Natural killer cell (primary cell): ENCODE measurements around the gene LRIT3. TPM values are rescaled to one million over a fixed set of nuclear protein-coding genes. Genes with fewer than 3 reads are reported as not detected.
"Not testable (repeated sequence)": the region's sequence is repeated elsewhere in the genome, so short reads cannot be mapped to it uniquely, and the experiment has no call there.

Source experiments
- ATAC-seq, 3 donors: fragments of 150-1000 bp in 2 of 3; fragments of 200-7000 bp in 1 of 3; cut with Tn5 transposase; 1 replicate in 1 of 3; 2 replicates in 2 of 3; pipeline ENCODE4 v1.10.0; 2021; ENCODE audit warnings: mild to moderate bottlenecking in 2 of 3, moderate library complexity in 2 of 3
- DNase-seq, 2 donors: peaks; one replicate each; pipeline versions ENCODE4 v3.0.0 to v3.0.0-alpha.2; 2013 to 2021; ENCODE audit warnings: mixed read lengths in 1 of 2
- H3K27ac ChIP-seq: one replicate; pipeline ENCODE4 v1.5.1; 2013; ENCODE audit warnings: mild to moderate bottlenecking, low read length
- H3K27me3 ChIP-seq: one replicate; pipeline ENCODE4 v1.6.1; 2013; ENCODE audit warnings: low read length; ENCODE audit not compliant: control insufficient read depth, insufficient read depth
- H3K36me3 ChIP-seq: one replicate; pipeline ENCODE4 v1.6.1; 2013; ENCODE audit warnings: low read length; ENCODE audit not compliant: control insufficient read depth, insufficient read depth
- H3K4me1 ChIP-seq: one replicate; pipeline ENCODE4 v1.6.1; 2013; ENCODE audit warnings: low read length; ENCODE audit not compliant: control insufficient read depth, insufficient read depth
- H3K4me3 ChIP-seq: one replicate; pipeline ENCODE4 v1.5.1; 2013; ENCODE audit warnings: low read length
- H3K9me3 ChIP-seq: one replicate; pipeline ENCODE4 v1.6.1; 2013; ENCODE audit warnings: low read length; ENCODE audit not compliant: control insufficient read depth, insufficient read depth
- H3K27ac Mint-ChIP-seq, 2 donors: one replicate each; pipeline ENCODE4 v1.8.0; 2022; ENCODE audit warnings: mild to moderate bottlenecking in 2 of 2, mixed read lengths in 2 of 2, moderate library complexity in 1 of 2
- H3K27me3 Mint-ChIP-seq, 2 donors: one replicate each; pipeline ENCODE4 v1.8.0; 2022; ENCODE audit warnings: low read depth in 2 of 2, mixed read lengths in 2 of 2
- H3K36me3 Mint-ChIP-seq: one replicate; pipeline ENCODE4 v1.8.0; 2022; ENCODE audit warnings: mixed read lengths
- H3K4me1 Mint-ChIP-seq, 2 donors: one replicate each; pipeline ENCODE4 v1.8.0; 2022; ENCODE audit warnings: mixed read lengths in 2 of 2
- H3K4me3 Mint-ChIP-seq: one replicate; pipeline ENCODE4 v1.8.0; 2022; ENCODE audit warnings: mild to moderate bottlenecking, moderate library complexity, mixed read lengths
- H3K9me3 Mint-ChIP-seq, 2 donors: one replicate each; pipeline ENCODE4 v1.8.0; 2022; ENCODE audit warnings: mixed read lengths in 2 of 2
- WGBS: methylation state at CpG from one replicate; pipeline ENCODE4 v1.1.7; 2013; ENCODE audit warnings: missing lambda C conversion rate; ENCODE audit not compliant: insufficient coverage; 5-methylcytosine and 5-hydroxymethylcytosine counted together
- intact Hi-C: fragments of 100-400 bp; cut with micrococcal nuclease; formaldehyde crosslinking; loops from one replicate; pipeline ENCODE4 v1.14.2; 2022
- total RNA-seq, 4 donors: library from RNA; stranded (reverse); fragments of 120-200 nt in 1 of 4; gene quantifications; one replicate each; pipeline versions ENCODE4 v1.2.3 to v1.2.4, GENCODE V29; 2013 to 2022
- TF ChIP-seq, protein P1 (sequence below): fragments of 200-600 bp; IDR thresholded peaks from one replicate; pipeline ENCODE4 v1.8.0; 2022; ENCODE audit warnings: antibody characterized with exemption

LRIT3 gene
- total RNA-seq, 3 donors from 2014 or later (not counting 1 experiment from before 2014, with no cell fraction given): 0.10 to 0.12 TPM; not detected in 1

DNA sequence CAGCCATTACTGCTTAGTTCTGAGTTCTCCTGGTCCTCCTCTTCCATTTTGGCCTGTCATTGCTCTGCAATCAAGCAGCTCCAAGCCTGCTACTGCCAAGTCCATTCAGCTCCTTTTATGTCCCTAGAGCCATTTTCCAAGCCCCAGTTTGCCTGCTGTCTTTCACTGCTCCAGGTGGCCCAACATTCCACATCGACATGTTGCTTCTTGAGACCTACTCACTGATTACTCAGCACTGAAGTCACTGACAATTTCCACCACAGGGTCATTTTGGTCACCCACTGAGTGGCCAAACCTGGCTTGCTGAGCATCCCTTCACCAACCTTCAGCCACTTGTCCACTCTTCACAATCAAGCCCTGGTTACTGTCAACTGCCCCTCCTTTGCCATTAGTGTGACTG is 27.2 kb downstream of the LRIT3 start:
- WGBS: 93% methylated on average over 1 of the region's 1 CpG
- TF ChIP-seq, protein P1, sequence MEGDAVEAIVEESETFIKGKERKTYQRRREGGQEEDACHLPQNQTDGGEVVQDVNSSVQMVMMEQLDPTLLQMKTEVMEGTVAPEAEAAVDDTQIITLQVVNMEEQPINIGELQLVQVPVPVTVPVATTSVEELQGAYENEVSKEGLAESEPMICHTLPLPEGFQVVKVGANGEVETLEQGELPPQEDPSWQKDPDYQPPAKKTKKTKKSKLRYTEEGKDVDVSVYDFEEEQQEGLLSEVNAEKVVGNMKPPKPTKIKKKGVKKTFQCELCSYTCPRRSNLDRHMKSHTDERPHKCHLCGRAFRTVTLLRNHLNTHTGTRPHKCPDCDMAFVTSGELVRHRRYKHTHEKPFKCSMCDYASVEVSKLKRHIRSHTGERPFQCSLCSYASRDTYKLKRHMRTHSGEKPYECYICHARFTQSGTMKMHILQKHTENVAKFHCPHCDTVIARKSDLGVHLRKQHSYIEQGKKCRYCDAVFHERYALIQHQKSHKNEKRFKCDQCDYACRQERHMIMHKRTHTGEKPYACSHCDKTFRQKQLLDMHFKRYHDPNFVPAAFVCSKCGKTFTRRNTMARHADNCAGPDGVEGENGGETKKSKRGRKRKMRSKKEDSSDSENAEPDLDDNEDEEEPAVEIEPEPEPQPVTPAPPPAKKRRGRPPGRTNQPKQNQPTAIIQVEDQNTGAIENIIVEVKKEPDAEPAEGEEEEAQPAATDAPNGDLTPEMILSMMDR: no peak
- H3K9me3 Mint-ChIP-seq: no peaks in the 10 kb centered on the region
- no peak for ATAC-seq
- intact Hi-C loops: no loop called here
- no peak overlapping the region for H3K27ac ChIP-seq
- H3K27me3 ChIP-seq: no peaks in the 10 kb centered on the region
- H3K36me3 ChIP-seq: no peaks in the 10 kb centered on the region
- no peak for DNase-seq
- no peaks in the 10 kb centered on the region for H3K9me3 ChIP-seq
- no peaks in the 10 kb centered on the region for H3K4me1 ChIP-seq
- H3K4me1 Mint-ChIP-seq: no peaks in the 10 kb centered on the region
- H3K36me3 Mint-ChIP-seq: no peaks in the 10 kb centered on the region
- no peak overlapping the region for H3K4me3 ChIP-seq
- H3K27ac Mint-ChIP-seq: no peak overlapping the region
- peaks cover 4 to 18% of the 10 kb centered on the region in 2 donors for H3K27me3 Mint-ChIP-seq
- H3K4me3 Mint-ChIP-seq: no peak overlapping the region

DNA sequence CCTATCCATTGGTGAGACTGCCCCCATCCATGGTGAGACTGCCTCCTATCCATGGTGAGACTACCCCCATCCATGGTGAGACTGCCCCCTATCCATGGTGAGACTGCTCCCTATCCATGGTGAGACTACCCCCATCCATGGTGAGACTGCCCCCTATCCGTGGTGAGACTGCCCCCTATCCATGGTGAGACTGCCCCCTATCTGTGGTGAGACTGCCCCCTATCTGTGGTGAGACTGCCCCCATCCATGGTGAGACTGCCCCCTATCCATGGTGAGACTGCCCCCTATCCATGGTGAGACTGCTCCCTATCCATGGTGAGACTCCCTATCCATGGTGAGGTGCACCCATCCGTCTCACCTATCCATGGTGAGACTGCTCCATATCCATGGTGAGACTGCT is 27.6 kb downstream of the LRIT3 start:
- intact Hi-C loops, H3K27ac Mint-ChIP-seq: not testable (repeated sequence)
- 82% methylated on average over 1 of the region's 2 CpGs for WGBS

DNA sequence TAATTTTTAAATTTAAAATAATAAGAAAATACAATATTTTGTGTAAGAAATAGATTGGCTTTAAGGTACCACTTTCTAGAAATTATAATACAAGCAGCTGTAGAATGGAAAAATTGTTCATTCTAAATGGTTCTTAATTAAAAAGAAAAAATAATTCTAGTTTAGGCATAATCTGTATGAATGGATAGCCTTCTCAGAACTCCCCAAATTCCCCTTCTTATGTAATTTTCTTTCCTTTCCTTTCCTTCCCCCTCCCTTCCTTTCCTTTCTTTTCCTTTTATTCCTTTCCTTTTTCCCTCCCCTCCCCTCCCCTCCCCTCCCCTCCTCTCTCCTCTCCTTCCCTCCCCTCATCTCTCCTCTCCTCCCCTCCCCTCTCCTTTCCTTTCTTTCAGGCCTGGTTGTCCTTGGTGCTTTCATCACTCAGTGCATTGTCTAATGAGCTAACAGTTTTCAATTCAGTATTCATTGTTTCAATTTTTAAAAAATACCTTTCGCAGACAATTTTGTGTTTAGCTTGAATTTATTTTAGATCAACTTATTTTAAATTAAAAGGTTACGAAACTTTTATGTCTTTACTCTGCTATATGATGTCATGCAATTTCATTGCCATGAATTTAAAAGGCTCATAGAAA is 28.8 kb downstream of the LRIT3 start:
- H3K4me3 ChIP-seq: no peak overlapping the region
- H3K4me3 Mint-ChIP-seq: no peak overlapping the region
- no peaks in the 10 kb centered on the region for H3K36me3 ChIP-seq
- peaks cover 4 to 27% of the 10 kb centered on the region in 2 donors for H3K27me3 Mint-ChIP-seq
- H3K9me3 ChIP-seq: no peaks in the 10 kb centered on the region
- DNase-seq (no peak), ATAC-seq (no peak)
- no peaks in the 10 kb centered on the region for H3K4me1 ChIP-seq
- TF ChIP-seq, protein P1: no peak
- H3K36me3 Mint-ChIP-seq: no peaks in the 10 kb centered on the region
- intact Hi-C loops: no loop called here
- WGBS: no CpG with 5 or more reads among the region's 2 CpGs
- H3K4me1 Mint-ChIP-seq: no peaks in the 10 kb centered on the region
- H3K27me3 ChIP-seq: no peaks in the 10 kb centered on the region
- no peak overlapping the region for H3K27ac ChIP-seq
- H3K9me3 Mint-ChIP-seq: no peaks in the 10 kb centered on the region
- H3K27ac Mint-ChIP-seq: no peak overlapping the region

More for the DNA sequence above, 27.6 kb downstream of the LRIT3 start:
- not testable (repeated sequence) for H3K36me3 Mint-ChIP-seq, H3K36me3 ChIP-seq, H3K9me3 ChIP-seq, H3K27me3 ChIP-seq, H3K27ac ChIP-seq, H3K4me3 ChIP-seq, ATAC-seq, H3K9me3 Mint-ChIP-seq, H3K4me1 Mint-ChIP-seq, H3K4me1 ChIP-seq, DNase-seq, H3K4me3 Mint-ChIP-seq
- H3K27me3 Mint-ChIP-seq: peaks cover 4 to 18% of the 10 kb centered on the region in 2 donors

DNA sequence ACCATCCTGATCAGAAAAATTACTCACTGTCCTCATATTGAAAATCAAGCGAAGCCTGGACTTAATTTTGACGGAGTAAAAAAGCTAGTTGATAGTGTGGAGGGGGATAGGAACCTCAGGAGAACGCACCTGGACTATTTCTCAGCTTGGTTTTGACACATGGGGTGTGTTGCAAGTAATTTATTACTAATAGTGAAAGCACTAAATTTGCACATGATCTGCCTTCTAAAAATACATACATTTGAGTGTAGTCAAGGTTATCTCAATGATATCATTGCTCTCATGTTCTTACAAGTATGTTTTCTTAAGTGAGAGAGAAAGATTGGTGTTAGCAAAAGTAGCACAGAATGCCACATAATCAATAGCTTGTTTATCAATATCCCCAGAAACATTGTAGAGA is 29.5 kb downstream of the LRIT3 start:
- H3K4me3 Mint-ChIP-seq: no peak overlapping the region
- H3K9me3 ChIP-seq: no peaks in the 10 kb centered on the region
- no peaks in the 10 kb centered on the region for H3K36me3 Mint-ChIP-seq
- H3K27me3 Mint-ChIP-seq: peaks cover 4 to 27% of the 10 kb centered on the region in 2 donors
- no peak overlapping the region for H3K27ac Mint-ChIP-seq
- no peaks in the 10 kb centered on the region for H3K4me1 ChIP-seq
- TF ChIP-seq, protein P1: no peak
- intact Hi-C loops: no loop called here
- H3K36me3 ChIP-seq: no peaks in the 10 kb centered on the region
- 62% methylated on average over 3 of the region's 3 CpGs for WGBS
- H3K27ac ChIP-seq: no peak overlapping the region
- no peak overlapping the region for H3K4me3 ChIP-seq
- ATAC-seq: no peak
- H3K9me3 Mint-ChIP-seq: no peaks in the 10 kb centered on the region
- no peaks in the 10 kb centered on the region for H3K27me3 ChIP-seq
- DNase-seq: no peak
- no peaks in the 10 kb centered on the region for H3K4me1 Mint-ChIP-seq
